ENCODE data around the gene CHAD.

DNA sequence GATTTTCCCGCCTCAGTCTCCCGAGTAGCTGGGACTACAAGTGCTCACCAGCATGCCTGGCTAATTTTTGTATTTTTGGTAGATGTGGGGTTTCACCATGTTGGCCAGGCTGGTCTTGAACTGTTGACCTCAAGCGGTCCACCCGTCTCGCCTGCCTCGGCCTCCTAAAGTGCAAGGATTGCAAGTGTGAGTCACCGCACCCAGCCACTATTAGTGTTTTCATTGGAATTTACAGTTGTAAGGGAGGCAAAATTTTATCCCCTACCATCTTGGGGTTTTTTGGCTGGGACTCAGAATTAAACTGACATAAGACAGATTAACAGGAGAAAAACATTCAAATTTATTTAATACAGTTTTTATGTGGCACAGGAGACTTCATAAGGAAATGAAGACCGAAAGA lies 27.2 kb upstream of the CHAD start:
- TF ChIP-seq, protein P1, sequence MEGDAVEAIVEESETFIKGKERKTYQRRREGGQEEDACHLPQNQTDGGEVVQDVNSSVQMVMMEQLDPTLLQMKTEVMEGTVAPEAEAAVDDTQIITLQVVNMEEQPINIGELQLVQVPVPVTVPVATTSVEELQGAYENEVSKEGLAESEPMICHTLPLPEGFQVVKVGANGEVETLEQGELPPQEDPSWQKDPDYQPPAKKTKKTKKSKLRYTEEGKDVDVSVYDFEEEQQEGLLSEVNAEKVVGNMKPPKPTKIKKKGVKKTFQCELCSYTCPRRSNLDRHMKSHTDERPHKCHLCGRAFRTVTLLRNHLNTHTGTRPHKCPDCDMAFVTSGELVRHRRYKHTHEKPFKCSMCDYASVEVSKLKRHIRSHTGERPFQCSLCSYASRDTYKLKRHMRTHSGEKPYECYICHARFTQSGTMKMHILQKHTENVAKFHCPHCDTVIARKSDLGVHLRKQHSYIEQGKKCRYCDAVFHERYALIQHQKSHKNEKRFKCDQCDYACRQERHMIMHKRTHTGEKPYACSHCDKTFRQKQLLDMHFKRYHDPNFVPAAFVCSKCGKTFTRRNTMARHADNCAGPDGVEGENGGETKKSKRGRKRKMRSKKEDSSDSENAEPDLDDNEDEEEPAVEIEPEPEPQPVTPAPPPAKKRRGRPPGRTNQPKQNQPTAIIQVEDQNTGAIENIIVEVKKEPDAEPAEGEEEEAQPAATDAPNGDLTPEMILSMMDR (IDR thresholded peaks at IDR 0.05): no peak
- TF ChIP-seq POLR2A (IDR thresholded peaks at IDR 0.05): no peak

All from lower leg skin (tissue), 3 donors.